Neural progenitor cell (in vitro differentiated cells): ENCODE results near the gene ACOT2.
"Not testable (repeated sequence)": the region's sequence is repeated elsewhere in the genome, so short reads cannot be mapped to it uniquely, and the experiment has no call there.

Source experiments
- EZH2phosphoT487 ChIP-seq: fragments of 200-600 bp; sonication (generic); IDR thresholded peaks from 2 replicates; pipeline ENCODE4 v1.6.1; 2017; ENCODE audit warnings: antibody characterized with exemption
- TF ChIP-seq, protein P1 (sequence below): fragments of 200-600 bp; sonication (generic); IDR thresholded peaks from 2 replicates; pipeline ENCODE4 v1.5.1; 2017; ENCODE audit warnings: antibody characterized with exemption, mild to moderate bottlenecking

DNA sequence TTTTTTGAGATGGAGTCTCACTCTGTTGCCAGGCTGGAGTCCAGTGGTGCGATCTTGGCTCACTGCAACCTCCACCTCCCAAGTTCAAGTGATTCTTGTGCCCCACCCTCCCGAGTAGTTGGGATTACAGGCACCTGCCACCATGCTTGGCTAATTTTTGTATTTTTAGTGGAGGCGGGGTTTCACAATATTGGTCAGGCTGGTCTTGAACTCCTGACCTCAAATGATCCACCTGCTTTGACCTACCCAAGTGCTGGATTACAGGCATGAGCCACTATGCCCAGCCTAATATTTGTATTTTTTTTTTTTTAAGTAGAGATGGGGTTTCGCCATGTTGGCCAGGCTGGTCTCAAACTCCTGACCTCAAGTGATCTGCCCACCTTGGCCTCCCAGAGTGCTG lies 4.7 kb downstream of the ACOT2 start:
- TF ChIP-seq, protein P1, sequence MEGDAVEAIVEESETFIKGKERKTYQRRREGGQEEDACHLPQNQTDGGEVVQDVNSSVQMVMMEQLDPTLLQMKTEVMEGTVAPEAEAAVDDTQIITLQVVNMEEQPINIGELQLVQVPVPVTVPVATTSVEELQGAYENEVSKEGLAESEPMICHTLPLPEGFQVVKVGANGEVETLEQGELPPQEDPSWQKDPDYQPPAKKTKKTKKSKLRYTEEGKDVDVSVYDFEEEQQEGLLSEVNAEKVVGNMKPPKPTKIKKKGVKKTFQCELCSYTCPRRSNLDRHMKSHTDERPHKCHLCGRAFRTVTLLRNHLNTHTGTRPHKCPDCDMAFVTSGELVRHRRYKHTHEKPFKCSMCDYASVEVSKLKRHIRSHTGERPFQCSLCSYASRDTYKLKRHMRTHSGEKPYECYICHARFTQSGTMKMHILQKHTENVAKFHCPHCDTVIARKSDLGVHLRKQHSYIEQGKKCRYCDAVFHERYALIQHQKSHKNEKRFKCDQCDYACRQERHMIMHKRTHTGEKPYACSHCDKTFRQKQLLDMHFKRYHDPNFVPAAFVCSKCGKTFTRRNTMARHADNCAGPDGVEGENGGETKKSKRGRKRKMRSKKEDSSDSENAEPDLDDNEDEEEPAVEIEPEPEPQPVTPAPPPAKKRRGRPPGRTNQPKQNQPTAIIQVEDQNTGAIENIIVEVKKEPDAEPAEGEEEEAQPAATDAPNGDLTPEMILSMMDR, result not testable (repeated sequence)
- not testable (repeated sequence) for TF ChIP-seq EZH2phosphoT487
